ENCODE measurements around the gene CHAF1B.
"Not testable (repeated sequence)": the region's sequence is repeated elsewhere in the genome, so short reads cannot be mapped to it uniquely, and the experiment has no call there.

Gene CHAF1B

GRCh38 chr21:36395353-36396111, 10.3 kb downstream of the CHAF1B start:
- no peak overlapping the region for H3K4me2 ChIP-seq (ENCODE audit: low read length)
- no peak overlapping the region for H3K4me3 ChIP-seq (ENCODE audit: low read length)
- no peak overlapping the region for H2AFZ ChIP-seq (ENCODE audit: low read depth, low read length)
- H3K27me3 ChIP-seq (ENCODE audit: low read depth, low read length), result no peaks in the 10 kb centered on the region
- no peaks in the 10 kb centered on the region for H4K20me1 ChIP-seq (ENCODE audit: insufficient read depth, low read length)
- no peaks in the 10 kb centered on the region for H3K9me3 ChIP-seq (ENCODE audit: insufficient read depth, low read length)
- H3K9ac ChIP-seq (ENCODE audit: low read length), result no peak overlapping the region
- no peaks in the 10 kb centered on the region for H3K79me2 ChIP-seq (ENCODE audit: low read length)
- H3K4me1 ChIP-seq (ENCODE audit: low read length), result no peaks in the 10 kb centered on the region
- H3K27ac ChIP-seq (ENCODE audit: low read length), result no peak overlapping the region
- no peak for TF ChIP-seq CTCF (IDR thresholded peaks at IDR 0.05; ENCODE audit: low read depth, low read length)
- TF ChIP-seq EZH2phosphoT487 (IDR thresholded peaks at IDR 0.05; ENCODE audit: low read depth), result no peak
- H3K36me3 ChIP-seq (replicated peaks; ENCODE audit: low read depth, low read length), result peaks cover 32% of the 10 kb centered on the region

GRCh38 chr21:36396325-36396724, 11.1 kb downstream of the CHAF1B start:
- no peak overlapping the region for H3K27ac ChIP-seq (ENCODE audit: low read length)
- no peak overlapping the region for H3K4me3 ChIP-seq (ENCODE audit: low read length)
- H3K4me2 ChIP-seq (ENCODE audit: low read length), result no peak overlapping the region
- no peak for TF ChIP-seq CTCF (IDR thresholded peaks at IDR 0.05; ENCODE audit: low read depth, low read length)
- TF ChIP-seq EZH2phosphoT487 (IDR thresholded peaks at IDR 0.05; ENCODE audit: low read depth), result no peak
- no peaks in the 10 kb centered on the region for H3K79me2 ChIP-seq (ENCODE audit: low read length)
- no peaks in the 10 kb centered on the region for H3K27me3 ChIP-seq (ENCODE audit: low read depth, low read length)
- H3K9me3 ChIP-seq (ENCODE audit: insufficient read depth, low read length), result no peaks in the 10 kb centered on the region
- H3K36me3 ChIP-seq (replicated peaks; ENCODE audit: low read depth, low read length), result peaks cover 24% of the 10 kb centered on the region
- no peak overlapping the region for H2AFZ ChIP-seq (ENCODE audit: low read depth, low read length)
- H4K20me1 ChIP-seq (ENCODE audit: insufficient read depth, low read length), result no peaks in the 10 kb centered on the region
- H3K9ac ChIP-seq (ENCODE audit: low read length), result no peak overlapping the region
- H3K4me1 ChIP-seq (ENCODE audit: low read length), result no peaks in the 10 kb centered on the region

- Histone ChIP-seq H2AFZ (ENCODE audit: low read depth, low read length) (no peak overlapping the region), H3K4me2 (ENCODE audit: low read length) (no peak overlapping the region), H3K4me1 (ENCODE audit: low read length) (no peaks in the 10 kb centered on the region), H3K9me3 (ENCODE audit: insufficient read depth, low read length) (no peaks in the 10 kb centered on the region), H3K4me3 (ENCODE audit: low read length) (no peak overlapping the region), H4K20me1 (ENCODE audit: insufficient read depth, low read length) (no peaks in the 10 kb centered on the region), H3K9ac (ENCODE audit: low read length) (no peak overlapping the region), H3K27me3 (ENCODE audit: low read depth, low read length) (no peaks in the 10 kb centered on the region), H3K27ac (ENCODE audit: low read length) (no peak overlapping the region), H3K36me3 (replicated peaks; ENCODE audit: low read depth, low read length) (peaks cover 21% of the 10 kb centered on the region), H3K79me2 (ENCODE audit: low read length) (no peaks in the 10 kb centered on the region)
- TF ChIP-seq EZH2phosphoT487 (IDR thresholded peaks at IDR 0.05; ENCODE audit: low read depth) (no peak), CTCF (IDR thresholded peaks at IDR 0.05; ENCODE audit: low read depth, low read length) (no peak)
Observed at GRCh38 chr21:36396971-36397370, 11.8 kb downstream of the CHAF1B start.

GRCh38 chr21:36397606-36398005, 12.4 kb downstream of the CHAF1B start:
- Histone ChIP-seq H3K27me3 (ENCODE audit: low read depth, low read length) (no peaks in the 10 kb centered on the region), H3K9me3 (ENCODE audit: insufficient read depth, low read length) (no peaks in the 10 kb centered on the region), H3K4me2 (ENCODE audit: low read length) (no peak overlapping the region), H4K20me1 (ENCODE audit: insufficient read depth, low read length) (no peaks in the 10 kb centered on the region), H3K4me3 (ENCODE audit: low read length) (no peak overlapping the region), H3K4me1 (ENCODE audit: low read length) (no peaks in the 10 kb centered on the region), H3K79me2 (ENCODE audit: low read length) (no peaks in the 10 kb centered on the region), H3K36me3 (replicated peaks; ENCODE audit: low read depth, low read length) (peaks cover 24% of the 10 kb centered on the region), H2AFZ (ENCODE audit: low read depth, low read length) (no peak overlapping the region), H3K27ac (ENCODE audit: low read length) (no peak overlapping the region), H3K9ac (ENCODE audit: low read length) (no peak overlapping the region)
- no peak for TF ChIP-seq EZH2phosphoT487 (IDR thresholded peaks at IDR 0.05; ENCODE audit: low read depth)
- no peak for TF ChIP-seq CTCF (IDR thresholded peaks at IDR 0.05; ENCODE audit: low read depth, low read length)

- not testable (repeated sequence) for H3K27me3 ChIP-seq (ENCODE audit: low read depth, low read length); H3K27ac ChIP-seq (ENCODE audit: low read length); H3K9ac ChIP-seq (ENCODE audit: low read length); H3K4me3 ChIP-seq (ENCODE audit: low read length); H3K4me1 ChIP-seq (ENCODE audit: low read length); H3K4me2 ChIP-seq (ENCODE audit: low read length); H2AFZ ChIP-seq (ENCODE audit: low read depth, low read length); H3K9me3 ChIP-seq (ENCODE audit: insufficient read depth, low read length); H3K79me2 ChIP-seq (ENCODE audit: low read length); H4K20me1 ChIP-seq (ENCODE audit: insufficient read depth, low read length)
- H3K36me3 ChIP-seq (replicated peaks; ENCODE audit: low read depth, low read length), result peaks cover 30% of the 10 kb centered on the region
Observed at GRCh38 chr21:36399736-36400135, 14.5 kb downstream of the CHAF1B start.

Measured in OCI-LY3 (cell line).